GM12891 (cell line): ENCODE results near the gene NTN3.

ENCODE experiments used
- POLR2A ChIP-seq: IDR thresholded peaks from 2 replicates; pipeline ENCODE4 v1.6.1; 2011; ENCODE audit warnings: low read depth, low read length, control low read depth
- POLR2AphosphoS5 ChIP-seq: IDR thresholded peaks from 2 replicates; pipeline ENCODE4 v1.6.1; 2011; ENCODE audit warnings: low read depth, low read length, control low read depth
- TAF1 ChIP-seq: IDR thresholded peaks from 2 replicates; pipeline ENCODE4 v1.6.1; 2011; ENCODE audit warnings: low read depth, low read length, control low read depth

- no peak for TF ChIP-seq POLR2AphosphoS5
- no peak for TF ChIP-seq TAF1
- no peak for TF ChIP-seq POLR2A
Measured at GRCh38 chr16:2426941-2427361, 44.1 kb upstream of the NTN3 start.
